Posterior cingulate gyrus (tissue), 11 donors: Measurements from ENCODE around the gene ATPAF2.

ENCODE experiments used
- DNase-seq, 10 donors: peaks; one replicate each; pipeline versions ENCODE4 v3.0.0 to v3.0.0-alpha.2; 2020 to 2021; ENCODE audit warnings: mixed read lengths in 3 of 10
- intact Hi-C: fragments of 100-400 bp; cut with DNase I; formaldehyde crosslinking; loops from one replicate; pipeline ENCODE4 v1.15.1; 2023

ATPAF2 gene

GRCh38 chr17:18038861-18039534 is at the start of gene ATPAF2, which contains the start of gene GID4:
Gene ATPAF2, minus strand, starts transcription at chr17:18039168. Its CDS starts 155 bp downstream, at chr17:18039013.
Gene GID4, plus strand, starts transcription at chr17:18039408. Its CDS starts 57 bp downstream, at chr17:18039465.
- DNase-seq, result peak; percentile 98 to 100 (median 100)
- intact Hi-C loops, result loop anchor here (1.0 to 10.0 kb wide), 3 partner anchors 46 to 154 kb away; partner anchors contain the start of genes DRC3, DRG2 and TOM1L2

- peak; percentile 84 to 98 (median 90) for DNase-seq
- intact Hi-C loops, result loop anchor here (5.0 to 10.0 kb wide), 2 partner anchors 53 to 94 kb away; partner anchors contain the start of genes ALKBH5, ATPAF2 and GID4
Measured at GRCh38 chr17:18087610-18088491, 48.9 kb upstream of the ATPAF2 start, which contains the start of gene DRG2. Gene DRG2, plus strand, starts transcription at chr17:18087948. Its CDS starts 76 bp downstream, at chr17:18088024.

GRCh38 chr17:18084256-18084655 is 45.3 kb upstream of the ATPAF2 start:
- intact Hi-C loops, result loop anchor here (10.0 kb wide), 1 partner anchor 49 kb away; the partner anchor contains the start of genes ATPAF2 and GID4
- DNase-seq, result peak in 1 of 10 donors; percentile 2

- intact Hi-C loops, result no loop called here
- no peak for DNase-seq
Measured at GRCh38 chr17:18079543-18079942, 40.6 kb upstream of the ATPAF2 start.

- DNase-seq, result peak in 1 of 10 donors; percentile 39
- intact Hi-C loops, result no loop called here
Measured at GRCh38 chr17:18076936-18077335, 38.0 kb upstream of the ATPAF2 start.

- DNase-seq, result peak in 1 of 10 donors; percentile 15
- intact Hi-C loops, result no loop called here
Measured at GRCh38 chr17:18074566-18075272, 35.8 kb upstream of the ATPAF2 start.

GRCh38 chr17:18071751-18072150 is 32.8 kb upstream of the ATPAF2 start:
- no peak for DNase-seq
- intact Hi-C loops, result no loop called here

- DNase-seq, result peak in 1 of 10 donors; percentile 52
- intact Hi-C loops, result no loop called here
Measured at GRCh38 chr17:18070861-18071340, 31.9 kb upstream of the ATPAF2 start.

GRCh38 chr17:18069101-18069500 is 30.1 kb upstream of the ATPAF2 start:
- DNase-seq, result peak in 1 of 10 donors; percentile 6
- intact Hi-C loops, result no loop called here

- intact Hi-C loops, result no loop called here
- DNase-seq, result peak in 1 of 10 donors; percentile 27
Measured at GRCh38 chr17:18066866-18067265, 27.9 kb upstream of the ATPAF2 start.

- intact Hi-C loops, result no loop called here
- DNase-seq, result peak in 1 of 10 donors; percentile 64
Measured at GRCh38 chr17:18065546-18065945, 26.6 kb upstream of the ATPAF2 start.

GRCh38 chr17:18064053-18064452 is 25.1 kb upstream of the ATPAF2 start:
- intact Hi-C loops, result no loop called here
- DNase-seq, result no peak

GRCh38 chr17:18059283-18059682 is 20.3 kb upstream of the ATPAF2 start:
- intact Hi-C loops, result no loop called here
- DNase-seq, result peak in 1 of 10 donors; percentile 12

GRCh38 chr17:18056214-18056613 is 17.2 kb upstream of the ATPAF2 start:
- DNase-seq, result peak in 1 of 10 donors; percentile 36
- intact Hi-C loops, result no loop called here

GRCh38 chr17:18055597-18055996 is 16.6 kb upstream of the ATPAF2 start:
- intact Hi-C loops, result no loop called here

GRCh38 chr17:18045691-18046350 is 6.9 kb upstream of the ATPAF2 start:
- intact Hi-C loops, result no loop called here
- peak in 1 of 10 donors; percentile 46 for DNase-seq

More at GRCh38 chr17:18055597-18055996, 16.6 kb upstream of the ATPAF2 start:
- peak in 1 of 10 donors; percentile 3 for DNase-seq

- intact Hi-C loops, result no loop called here
- DNase-seq, result no peak
Measured at GRCh38 chr17:18044609-18045008, 5.6 kb upstream of the ATPAF2 start.

- DNase-seq, result no peak
- intact Hi-C loops, result no loop called here
Measured at GRCh38 chr17:18043491-18043890, 4.5 kb upstream of the ATPAF2 start.

- intact Hi-C loops, result no loop called here
- peak in 1 of 10 donors; percentile 9 for DNase-seq
Measured at GRCh38 chr17:18042983-18043382, 4.0 kb upstream of the ATPAF2 start.
